CD4-positive, alpha-beta T cell treated with Interleukin-1 beta for 1 hour (primary cell): ENCODE data around the gene NCS1.

ENCODE experiments used
- DNase-seq, 2 donors: peaks; one replicate each; pipeline ENCODE4 v3.0.0-alpha.2; 2020 to 2022

NCS1 gene

DNA sequence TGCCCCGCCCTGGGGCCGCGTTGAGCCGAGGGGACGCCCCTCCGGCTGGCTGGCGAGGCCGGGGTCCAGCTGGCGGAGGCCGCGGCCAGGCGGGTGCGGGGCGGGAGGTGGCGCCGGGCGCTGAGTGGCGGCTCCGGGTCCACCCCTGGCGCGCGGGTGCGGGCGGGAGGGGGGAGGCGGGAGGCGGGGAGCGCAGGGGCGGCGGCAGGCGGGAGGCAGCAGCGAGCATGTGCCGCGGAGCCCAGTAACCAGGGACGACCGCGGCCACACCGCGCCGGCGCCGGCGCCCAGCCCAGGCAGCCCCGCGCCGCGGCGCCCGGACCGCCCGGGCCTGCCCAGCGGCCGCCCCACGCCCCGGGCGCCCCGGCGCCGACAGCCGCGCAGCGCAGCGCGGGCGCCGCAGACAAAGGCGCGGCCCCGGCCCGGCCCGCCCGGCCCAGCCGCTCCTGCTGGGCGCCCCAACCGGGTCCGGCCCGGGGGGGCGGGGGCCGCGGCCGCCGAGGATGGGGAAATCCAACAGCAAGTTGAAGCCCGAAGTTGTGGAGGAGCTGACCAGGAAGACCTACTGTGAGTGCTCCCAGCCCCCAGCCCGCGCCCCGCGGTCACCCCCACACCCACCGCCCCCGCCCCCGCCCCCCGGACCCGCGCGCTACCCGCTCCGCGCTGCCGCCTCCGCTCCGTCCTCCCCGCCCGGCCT, at the start of gene NCS1:
NCS1 (plus strand) TSS at position 244 of the 697 bp plus-strand sequence; CDS start at position 504, 260 bp downstream.
- peak; percentile 28 to 37 for DNase-seq

DNA sequence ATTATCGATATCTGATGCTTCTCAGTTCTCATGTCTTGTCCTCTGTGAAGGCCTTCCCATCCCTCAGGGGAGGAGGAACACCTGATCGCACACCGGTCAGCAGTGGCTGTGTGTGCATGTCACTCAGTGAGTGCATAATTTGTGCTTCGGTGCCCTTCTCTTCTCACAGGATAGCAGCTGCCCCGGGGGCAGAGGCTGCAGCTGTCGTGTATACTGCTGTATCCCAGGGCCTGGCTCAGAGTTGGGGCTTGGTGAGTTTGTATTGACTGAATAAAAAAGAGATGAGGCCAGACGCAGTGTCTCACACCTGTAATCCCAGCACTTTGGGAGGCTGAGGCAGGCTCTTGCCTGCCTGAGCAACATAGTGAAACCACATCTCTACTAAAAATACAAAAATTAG, 49.7 kb upstream of the NCS1 start:
- no peak for DNase-seq

DNA sequence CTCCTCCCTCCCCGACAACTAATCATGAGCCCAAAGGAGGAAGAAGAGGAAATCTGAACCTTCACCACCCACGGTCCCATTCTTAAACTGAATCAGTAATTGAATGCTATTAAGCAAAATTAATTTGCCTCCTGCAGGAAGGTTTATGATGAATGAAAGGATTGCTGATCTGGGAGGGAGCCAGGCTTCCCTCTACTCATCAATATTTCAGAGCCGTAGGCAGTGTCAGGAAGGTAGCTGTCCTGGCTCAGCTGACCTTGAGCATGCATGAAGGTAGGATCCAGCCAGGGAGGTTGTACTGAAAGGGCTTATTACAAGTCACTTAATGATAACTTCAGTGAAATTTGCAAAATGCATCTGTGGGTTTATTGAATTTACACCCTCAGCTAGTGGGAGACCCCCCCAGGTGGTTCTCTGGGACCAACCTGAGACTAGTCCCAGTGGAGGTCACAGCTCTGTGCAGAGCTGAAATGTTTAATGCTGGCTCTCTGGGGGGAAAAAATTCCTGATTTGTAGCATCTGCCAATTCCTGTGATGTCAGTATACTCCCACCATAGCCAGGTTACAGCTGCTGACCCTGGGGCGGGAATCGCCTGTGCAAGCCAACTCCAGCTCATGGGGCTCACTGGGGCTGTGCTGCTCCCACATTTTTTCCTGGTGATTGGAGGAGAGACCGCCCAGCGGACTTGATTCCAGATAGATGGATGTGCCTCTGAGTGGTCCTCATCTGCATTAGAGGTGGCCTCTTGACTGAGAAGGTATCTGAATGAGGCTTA, 47.9 kb upstream of the NCS1 start:
- DNase-seq = no peak

DNA sequence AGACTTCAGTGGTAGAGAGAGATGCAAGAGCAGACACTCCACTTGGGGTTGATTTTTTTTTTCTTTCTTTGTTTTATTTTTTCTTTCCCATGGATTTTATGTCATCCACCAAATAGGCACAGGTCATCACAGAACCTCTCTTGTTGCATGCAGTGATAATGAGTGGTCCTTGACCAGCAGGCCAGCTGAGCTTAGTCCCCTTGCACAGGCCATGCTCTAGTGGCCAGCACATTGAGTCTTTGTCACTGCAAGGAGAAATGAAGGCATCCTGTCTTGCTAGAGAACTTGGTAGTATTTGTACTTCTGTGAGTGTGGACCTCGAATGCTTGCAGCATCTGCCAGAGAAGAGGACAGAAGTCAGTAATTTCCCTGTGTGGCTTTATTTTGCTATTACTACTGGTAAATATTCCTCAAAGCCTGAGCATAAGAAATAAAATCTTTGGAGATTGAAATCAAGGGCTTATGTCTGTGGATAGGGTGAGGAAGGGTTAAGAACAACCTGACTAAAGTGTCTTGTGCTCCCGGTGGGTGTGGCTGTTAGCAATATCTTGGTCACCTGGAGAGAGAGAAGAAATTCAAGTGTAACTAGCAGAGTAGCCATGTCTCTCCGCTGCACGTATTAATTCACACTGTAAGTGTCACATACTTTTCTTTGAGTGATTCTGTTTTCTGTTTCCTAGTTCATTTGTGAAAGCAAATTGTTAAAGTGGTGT, 45.3 kb upstream of the NCS1 start:
- no peak for DNase-seq

DNA sequence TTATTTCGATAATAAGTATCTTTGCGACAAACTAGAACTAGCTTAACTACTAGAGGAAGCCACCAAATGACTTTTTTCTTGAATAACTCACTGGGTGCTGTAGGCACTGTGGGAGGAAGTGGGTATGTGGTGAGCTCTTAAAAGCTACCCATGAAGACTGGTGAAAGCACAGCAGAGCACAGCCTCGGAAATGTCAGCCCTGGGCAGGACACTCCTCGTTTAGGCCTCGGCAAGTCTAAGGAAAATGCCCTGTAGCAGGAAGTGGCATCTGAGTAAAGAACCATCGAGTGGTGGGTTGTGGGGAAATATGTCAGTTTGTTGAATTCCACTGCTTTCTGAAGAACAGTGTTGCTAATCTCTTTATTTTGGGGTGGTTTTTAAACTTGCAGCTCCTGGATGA, 44.0 kb upstream of the NCS1 start:
- DNase-seq = peak; percentile 74 to 79

DNA sequence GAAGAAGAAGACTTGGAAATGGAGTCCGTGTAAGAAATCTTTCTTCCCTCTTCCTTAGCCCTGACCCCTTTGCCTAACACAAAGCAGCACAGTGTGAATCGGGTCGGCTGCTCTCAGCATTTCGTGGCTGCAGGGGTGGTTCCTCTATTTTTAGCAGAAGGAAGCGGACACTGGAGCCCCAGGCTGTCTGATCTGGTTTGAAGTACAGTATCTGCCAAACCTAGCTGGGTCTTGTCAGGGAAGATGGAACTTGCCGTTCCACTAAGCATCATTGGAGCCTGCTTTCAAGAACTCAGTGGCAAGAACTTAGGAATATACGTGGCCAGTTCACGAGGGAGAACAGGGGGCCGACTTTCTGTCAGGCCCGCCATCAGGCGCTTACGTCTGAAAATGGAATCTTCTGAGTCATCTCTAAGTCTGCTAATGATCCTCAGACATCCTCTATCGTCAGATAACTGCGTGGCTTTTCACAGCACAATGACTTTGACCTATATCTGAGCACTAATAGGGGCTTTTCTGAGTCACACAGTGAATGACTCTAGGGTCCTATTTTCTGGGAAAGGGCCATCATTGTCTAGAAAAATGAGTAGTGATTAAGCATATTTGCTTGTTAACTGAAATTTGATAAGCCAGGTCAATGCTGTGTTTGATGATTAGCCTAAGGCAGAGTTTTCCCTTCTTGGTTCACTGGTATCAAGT, 43.3 kb upstream of the NCS1 start:
- peak; percentile 61 to 64 for DNase-seq

DNA sequence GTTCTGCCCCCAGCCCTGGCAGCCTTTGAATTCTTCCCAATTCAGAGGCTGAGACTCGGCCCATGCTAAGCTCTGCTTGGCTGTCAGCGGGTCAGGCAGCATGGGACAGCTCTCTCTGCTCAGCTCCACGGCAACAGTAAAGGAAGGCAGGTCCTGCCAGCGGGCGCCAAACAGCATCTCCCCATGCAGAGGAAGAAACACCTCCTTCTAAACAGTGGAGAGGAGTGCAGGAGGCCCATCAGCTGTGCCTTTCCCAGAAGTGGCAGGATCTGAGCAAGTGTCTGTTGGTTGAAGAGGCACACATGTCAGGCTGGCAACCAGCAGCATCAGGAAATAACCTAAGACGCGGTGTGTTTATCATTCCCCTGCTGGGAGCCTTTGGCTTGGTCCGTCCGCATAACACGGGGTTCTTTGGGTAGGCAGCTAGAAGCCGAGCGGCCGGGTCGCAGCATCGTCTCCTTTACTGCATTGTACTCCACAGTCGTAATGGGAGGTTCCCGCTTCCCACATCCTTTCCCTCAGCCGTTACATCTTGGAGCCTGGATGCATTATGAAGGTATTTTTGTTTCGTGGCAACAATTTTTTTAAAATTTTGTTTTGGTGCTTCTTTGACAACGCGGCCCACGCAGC, 42.7 kb upstream of the NCS1 start:
- DNase-seq = no peak

DNA sequence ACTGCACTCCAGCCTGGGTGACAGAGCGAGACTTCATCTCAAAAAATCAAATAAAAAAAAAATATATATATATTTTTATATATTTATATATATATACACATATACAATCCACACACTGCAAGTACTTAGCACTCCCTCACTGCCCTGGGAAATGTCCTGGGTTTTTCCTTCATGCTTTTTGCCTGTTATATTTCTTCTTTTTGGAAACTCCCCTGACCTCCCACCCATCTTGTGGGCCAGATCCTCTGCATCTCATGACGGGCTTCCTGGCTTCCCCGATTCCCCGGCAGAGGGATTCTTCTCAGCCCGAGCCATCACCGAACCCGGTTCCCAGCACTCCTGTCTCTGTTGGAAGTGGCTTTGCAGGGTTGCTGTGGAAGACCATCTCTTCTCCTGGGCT, 39.5 kb upstream of the NCS1 start:
- no peak for DNase-seq

DNA sequence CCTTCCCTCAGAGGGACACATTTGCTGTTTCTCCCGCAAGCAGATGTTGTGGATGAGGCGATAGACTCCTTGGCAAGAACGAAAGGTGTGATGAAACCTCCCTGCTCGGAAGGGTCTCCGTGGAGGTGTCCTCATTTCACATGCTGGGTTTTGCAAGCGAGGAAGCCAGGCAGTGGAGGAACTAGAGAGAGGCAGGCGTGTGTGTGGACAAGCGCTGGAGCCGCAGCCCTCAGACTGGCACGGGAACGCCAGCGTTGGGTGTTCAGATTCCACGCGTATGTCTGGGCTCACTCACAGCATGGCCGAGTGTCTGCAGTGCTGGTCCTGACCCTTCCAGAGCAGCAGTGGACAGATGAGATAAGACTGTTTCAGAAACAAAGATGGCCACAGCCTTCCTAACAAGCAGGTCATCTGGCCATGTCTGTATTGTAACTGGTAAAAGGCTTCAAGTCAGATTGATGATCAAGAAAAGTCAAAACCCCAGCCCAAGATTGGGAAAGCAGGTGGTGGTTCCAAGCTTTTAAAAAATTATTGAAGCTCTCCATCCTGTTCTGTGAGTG, 35.0 kb upstream of the NCS1 start:
- DNase-seq = no peak

DNA sequence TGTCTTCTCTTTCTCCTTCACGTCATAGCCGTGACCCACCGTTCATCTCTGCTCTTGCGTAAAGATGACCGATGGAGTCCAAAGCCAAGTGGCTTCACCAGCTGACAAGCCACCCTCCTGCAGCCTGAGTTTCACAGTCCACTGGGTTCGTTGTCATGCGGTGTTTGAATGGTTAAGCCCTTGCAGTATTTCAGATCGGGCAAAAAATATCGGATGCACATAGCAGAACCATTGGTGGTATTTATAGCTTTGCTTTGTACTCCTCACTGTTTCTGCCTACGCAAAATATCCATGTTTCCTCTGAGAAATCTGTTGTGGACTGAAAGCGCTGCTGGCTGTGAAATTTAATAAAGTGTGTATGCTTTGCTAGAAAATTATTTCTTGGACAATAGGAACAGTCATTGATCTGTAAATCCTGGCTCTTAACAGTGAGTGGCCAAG, 34.5 kb upstream of the NCS1 start:
- DNase-seq = no peak

DNA sequence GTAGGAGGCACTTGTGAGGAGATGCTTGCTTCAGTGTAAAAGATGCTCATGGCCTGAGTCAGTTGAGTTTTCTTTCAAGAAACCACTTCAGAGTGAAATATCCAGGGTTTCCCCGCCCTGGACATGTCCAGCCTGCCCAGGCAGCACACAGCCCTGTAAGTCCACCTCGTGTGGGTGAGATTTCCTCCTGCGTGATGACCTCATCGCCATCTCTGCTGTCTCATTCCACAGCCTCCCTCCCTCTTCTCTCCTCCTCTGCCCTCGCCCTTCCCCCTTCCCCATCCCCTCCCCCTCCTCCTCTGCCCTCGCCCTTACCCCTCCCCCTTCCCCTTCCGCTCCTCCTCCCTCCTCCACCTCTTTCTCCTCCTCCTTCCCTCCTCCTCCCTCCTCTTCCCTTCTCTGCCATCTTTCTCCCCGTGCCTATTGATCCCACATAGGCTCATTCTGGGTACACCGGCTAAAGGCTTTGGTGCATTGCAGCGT, 34.0 kb upstream of the NCS1 start:
- peak in 1 of 2 donors; percentile 53 for DNase-seq

DNA sequence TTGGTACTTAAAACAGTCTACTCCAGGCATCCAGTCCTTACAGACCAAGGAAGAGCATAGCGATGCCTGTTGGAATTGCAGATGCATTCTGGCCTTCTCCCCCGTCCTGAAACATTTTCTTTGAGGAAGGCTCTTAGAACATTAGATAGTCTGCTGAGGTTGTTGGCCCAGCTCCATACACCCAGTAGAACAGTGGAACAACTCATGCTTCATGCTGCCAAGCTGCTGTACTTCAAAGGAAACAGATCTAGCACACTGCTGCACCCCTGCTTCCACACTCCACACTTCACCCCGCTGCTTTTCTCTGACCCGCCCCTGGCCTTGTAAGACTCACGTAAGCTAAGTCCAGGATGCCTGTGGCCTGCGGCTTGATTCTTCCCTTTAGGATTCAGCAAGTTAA, 33.4 kb upstream of the NCS1 start:
- no peak for DNase-seq

DNA sequence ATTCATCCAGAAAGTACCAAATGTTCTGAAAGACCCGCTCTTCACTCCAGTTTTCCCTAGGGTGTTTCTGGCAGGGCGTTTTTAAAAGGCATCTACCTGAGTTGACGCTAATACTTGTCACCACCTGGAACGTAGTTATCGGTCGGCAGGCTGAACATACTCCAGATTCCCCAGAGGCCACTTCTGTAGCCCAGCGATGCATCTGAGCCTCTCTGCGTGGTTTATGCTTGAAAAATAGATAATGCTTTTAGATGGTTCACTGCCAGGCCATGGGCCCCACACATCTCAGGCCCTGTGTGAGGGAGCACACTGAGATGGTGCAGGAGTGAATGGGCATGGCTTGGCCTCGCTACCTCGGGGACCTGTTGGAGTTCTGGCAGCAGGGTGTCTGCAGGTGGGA, 33.0 kb upstream of the NCS1 start:
- no peak for DNase-seq

DNA sequence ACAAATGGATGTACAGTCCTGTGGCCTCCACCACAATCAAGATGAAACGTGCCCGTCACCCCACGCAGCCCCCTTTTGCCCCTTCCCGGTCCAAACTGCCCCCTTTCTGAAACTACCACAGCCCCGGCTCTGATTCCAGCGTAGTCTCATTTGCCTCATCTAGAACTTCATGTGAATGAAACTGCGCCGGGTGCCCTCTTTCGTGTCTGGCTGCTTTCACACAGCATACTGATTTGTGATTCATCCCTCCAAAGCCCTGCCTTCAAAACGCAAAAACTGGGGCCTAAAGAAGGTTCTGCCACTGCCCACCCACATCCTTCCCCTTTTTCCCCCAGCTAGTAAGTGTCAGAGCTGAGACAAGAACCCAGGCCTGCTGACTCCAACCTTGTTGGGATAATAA, 31.5 kb upstream of the NCS1 start:
- no peak for DNase-seq

DNA sequence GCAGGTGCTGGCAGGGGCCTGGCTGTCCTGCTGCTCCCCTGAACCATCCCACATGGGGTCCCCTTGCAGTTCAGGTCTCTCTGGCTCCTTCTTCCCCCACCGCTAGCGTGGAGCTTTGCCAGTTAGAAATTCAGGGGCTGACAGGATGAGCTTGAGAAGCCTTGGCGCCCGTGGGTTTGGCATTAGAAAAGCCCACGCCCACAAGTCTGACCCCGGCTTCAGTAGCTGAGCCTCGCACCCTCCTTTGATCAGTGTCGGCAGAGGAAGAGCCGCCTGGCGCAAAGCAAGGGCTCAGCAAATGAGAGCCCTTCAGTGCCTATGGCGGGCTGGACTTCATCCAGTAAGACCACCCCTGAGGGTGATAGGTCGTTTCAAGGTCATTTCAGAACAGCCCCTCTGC, 30.1 kb upstream of the NCS1 start:
- DNase-seq = no peak

DNA sequence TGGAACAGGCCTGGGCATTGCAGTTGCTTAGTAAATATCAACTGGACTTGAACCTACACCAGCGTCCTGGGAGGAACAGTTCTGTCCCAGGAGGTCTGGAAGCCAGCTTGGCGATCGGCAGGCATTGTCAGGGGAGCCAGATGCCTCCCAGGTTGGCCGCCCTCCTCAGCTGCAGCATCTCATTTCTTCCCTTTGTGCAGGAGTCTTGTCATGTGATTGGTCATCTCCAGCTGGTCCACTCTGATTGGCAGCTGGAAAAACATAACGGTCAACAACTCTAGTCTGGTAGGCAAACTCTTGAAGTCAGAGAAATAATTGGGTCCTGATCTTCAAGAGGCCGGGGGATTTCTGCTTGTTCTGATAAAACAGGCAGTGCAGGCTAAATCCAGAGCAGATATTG, 29.6 kb upstream of the NCS1 start:
- no peak for DNase-seq

DNA sequence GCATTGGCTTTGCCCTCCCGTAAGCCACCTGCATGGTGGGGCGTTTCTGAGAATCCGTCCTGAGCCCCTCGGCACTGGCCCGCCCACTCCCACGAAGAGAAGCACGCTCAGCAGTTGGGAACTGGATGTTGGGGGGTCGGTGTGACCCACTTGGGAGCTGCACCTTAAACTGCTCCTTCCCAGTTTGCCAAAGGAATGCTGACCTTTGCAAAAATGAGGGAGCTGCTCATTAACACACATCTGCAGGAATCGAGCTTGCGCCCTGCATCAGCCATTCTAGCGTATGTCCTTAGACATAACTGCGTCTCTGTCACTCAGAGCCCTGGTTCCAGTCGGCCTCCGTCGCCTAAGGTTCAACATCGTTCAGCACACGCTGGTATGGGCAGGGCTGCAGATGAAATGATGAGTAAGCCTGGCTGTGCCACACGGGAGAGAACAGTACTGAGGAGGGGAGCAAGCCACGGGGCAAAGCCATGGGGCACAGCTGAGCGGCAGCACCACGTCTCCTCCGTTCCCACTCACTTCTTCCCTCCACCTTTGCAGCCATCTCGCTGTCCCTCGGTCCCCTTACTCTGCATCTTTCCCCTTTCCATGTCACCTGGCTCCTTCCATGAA, 28.8 kb upstream of the NCS1 start:
- DNase-seq = no peak

DNA sequence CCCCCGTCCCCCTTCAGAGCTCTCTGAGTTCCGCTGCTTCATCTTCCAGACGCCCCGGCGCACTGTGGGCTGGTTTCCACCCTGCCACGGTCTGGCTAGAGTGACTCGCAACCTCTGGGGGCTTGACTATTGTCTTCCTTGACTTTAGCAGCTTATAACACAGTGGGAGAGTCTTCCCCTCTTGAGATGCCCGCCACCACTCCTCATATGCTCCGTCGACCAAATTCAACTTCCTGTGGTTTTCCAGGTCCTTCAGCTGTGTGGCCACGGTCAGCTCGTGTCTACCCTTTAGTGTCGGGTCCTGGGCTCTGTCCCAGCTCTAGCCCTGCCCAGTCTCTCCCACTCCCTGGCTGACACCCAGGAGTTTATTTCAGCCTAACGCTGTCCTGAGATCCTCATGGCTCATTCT, 28.2 kb upstream of the NCS1 start:
- no peak for DNase-seq

DNA sequence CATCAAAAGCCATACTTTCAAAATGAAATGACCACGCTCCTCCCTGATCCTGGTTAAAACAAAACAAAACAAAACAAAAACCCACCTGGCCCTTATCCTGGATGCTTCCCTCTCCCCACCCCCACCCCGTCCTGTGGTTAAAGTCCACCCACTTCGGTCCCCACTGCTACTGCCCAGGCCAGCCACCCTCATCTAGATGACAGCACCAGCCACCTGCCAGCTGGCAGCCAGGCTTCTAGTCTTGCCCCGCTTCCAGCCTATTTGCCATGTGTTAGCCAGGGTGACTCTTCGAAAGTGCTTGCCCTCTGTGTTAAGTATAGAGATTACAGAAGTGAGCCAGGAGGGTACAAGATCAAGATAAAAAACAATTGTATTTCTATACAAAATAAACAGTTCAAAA, 27.5 kb upstream of the NCS1 start:
- no peak for DNase-seq

DNA sequence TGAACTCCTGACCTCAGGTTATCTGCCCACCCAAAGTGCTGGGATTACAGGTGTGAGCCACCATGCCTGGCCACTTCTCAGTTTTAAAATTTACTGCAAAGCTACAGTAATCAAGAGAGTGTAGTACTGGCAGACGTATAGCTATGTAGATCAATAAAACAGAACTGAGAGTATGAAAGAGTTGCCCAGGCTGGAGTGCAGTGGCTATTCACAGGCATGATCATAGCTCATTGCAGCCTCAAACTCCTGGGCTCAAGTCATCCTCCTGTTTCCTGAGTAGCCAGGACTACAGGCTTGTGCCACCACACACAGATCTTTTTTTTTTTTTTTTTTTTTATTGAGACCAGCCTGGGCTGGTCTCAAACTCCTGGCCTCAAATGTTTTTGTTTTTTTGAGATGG, 26.5 kb upstream of the NCS1 start:
- no peak for DNase-seq

DNA sequence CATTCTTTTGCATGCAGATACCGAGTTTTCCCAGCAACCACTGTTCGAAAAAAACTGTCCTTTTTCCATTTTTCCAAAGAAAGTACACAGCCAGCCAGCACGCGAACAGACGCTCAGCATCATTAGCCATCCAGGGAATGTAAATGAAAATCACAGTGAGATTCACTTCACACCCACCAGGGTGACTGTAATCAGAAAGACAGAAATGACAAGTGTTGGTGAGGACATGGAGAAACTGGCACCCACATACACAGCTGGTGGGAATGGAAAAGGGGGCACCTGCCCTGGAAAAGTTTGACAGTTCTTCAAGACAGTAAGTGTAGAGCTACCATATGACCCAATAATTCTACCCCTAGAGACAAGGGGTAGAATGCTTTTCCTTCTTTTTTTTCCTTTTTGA, 25.0 kb upstream of the NCS1 start:
- no peak for DNase-seq

DNA sequence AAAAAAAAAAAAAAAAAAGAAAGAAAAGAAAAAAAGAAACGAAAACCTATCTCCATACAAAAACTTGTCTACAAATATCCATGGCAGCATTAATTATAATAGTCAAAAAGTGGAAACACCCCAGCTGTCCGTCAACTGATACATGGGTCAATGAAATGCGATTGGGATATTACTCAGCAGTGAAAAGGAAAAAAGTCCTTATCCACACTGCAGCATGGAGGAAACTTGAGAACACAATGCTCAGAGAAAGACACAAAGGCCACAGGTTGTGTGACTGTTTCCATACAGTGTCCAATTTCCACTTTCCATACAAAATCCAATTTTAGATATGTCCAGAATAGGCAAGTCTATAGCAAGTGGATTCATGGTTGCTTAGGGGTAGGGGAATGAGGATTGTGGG, 24.3 kb upstream of the NCS1 start:
- no peak for DNase-seq
